A673 (cell line): ENCODE data around the gene EVPL.

Experiments used
- EZH2 ChIP-seq: fragments of 200-600 bp; sonication (generic); IDR thresholded peaks from 2 replicates; pipeline ENCODE4 v1.6.1; 2017; ENCODE audit warnings: borderline replicate concordance, low read depth, mild to moderate bottlenecking, mixed read lengths, antibody characterized with exemption, low read length; ENCODE audit not compliant: poor library complexity, severe bottlenecking
- TF ChIP-seq, protein P1 (sequence below): fragments of 300-800, 200-600 bp; sonication (generic); conservative IDR thresholded peaks from 2 replicates; pipeline ENCODE4 v1.5.1; 2017; ENCODE audit warnings: low read depth, mild to moderate bottlenecking, antibody characterized with exemption, low read length, moderate library complexity, mixed read lengths

DNA sequence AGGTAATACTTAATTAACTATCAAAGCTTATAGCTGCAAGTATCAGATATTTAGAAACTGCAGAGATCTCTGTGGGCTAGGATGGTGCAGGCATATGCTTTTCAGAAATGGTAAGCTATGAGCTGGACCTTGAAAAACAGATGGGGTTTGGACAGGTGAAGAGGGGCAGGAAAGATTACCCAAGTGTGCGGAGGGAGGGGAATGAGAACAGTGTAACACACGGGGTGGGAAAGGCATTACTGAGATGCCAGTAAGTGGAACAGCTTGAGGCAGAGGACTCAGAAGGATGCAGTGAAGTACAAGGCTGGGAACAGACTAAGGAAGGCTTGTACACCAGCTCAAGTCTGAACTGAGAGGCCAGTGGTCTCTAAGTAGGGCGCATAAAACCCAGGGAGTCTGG lies 22.1 kb upstream of the EVPL start:
- TF ChIP-seq, protein P1, sequence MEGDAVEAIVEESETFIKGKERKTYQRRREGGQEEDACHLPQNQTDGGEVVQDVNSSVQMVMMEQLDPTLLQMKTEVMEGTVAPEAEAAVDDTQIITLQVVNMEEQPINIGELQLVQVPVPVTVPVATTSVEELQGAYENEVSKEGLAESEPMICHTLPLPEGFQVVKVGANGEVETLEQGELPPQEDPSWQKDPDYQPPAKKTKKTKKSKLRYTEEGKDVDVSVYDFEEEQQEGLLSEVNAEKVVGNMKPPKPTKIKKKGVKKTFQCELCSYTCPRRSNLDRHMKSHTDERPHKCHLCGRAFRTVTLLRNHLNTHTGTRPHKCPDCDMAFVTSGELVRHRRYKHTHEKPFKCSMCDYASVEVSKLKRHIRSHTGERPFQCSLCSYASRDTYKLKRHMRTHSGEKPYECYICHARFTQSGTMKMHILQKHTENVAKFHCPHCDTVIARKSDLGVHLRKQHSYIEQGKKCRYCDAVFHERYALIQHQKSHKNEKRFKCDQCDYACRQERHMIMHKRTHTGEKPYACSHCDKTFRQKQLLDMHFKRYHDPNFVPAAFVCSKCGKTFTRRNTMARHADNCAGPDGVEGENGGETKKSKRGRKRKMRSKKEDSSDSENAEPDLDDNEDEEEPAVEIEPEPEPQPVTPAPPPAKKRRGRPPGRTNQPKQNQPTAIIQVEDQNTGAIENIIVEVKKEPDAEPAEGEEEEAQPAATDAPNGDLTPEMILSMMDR = no peak
- no peak for TF ChIP-seq EZH2
